K562 (cell line): ENCODE results near the gene LRRC49. TPM values are rescaled to one million over a fixed set of nuclear protein-coding genes. Genes with fewer than 3 reads are reported as not detected.

ENCODE experiments used
- CHAMP1 ChIP-seq: fragments of 450-650 bp; IDR thresholded peaks from 2 replicates; pipeline ENCODE4 v1.6.1; 2016; ENCODE audit warnings: mild to moderate bottlenecking
- ELF1 ChIP-seq: fragments of 200-800 bp; sonication (Bioruptor generic); IDR thresholded peaks from 2 replicates; pipeline ENCODE4 v1.6.1; 2016; ENCODE audit warnings: missing genetic modification characterization, missing compliant biosample characterization
- ELF2 ChIP-seq: fragments of 250-450 bp; sonication (Bioruptor Pico); IDR thresholded peaks from 2 replicates; pipeline ENCODE4 v1.5.0; 2021; ENCODE audit warnings: mild to moderate bottlenecking
- KHSRP ChIP-seq: fragments of 450-650 bp; IDR thresholded peaks from 2 replicates; pipeline ENCODE4 v1.6.1; 2017
- MCM7 ChIP-seq, 2 experiments: fragments of 450-650 bp; IDR thresholded peaks; 2 replicates each; pipeline ENCODE4 v1.6.1; 2016 to 2018
- MED1 ChIP-seq: sonication (generic); formaldehyde crosslinking; IDR thresholded peaks from 2 replicates; pipeline ENCODE4 v1.8.1; 2023; ENCODE audit warnings: missing genetic modification reagents, borderline replicate concordance
- NFIC ChIP-seq: fragments of 450-650 bp; IDR thresholded peaks from 2 replicates; pipeline ENCODE4 v1.6.1; 2017; ENCODE audit warnings: mild to moderate bottlenecking, inconsistent platforms
- NONO ChIP-seq, 2 experiments: fragments of 200-400 bp in 1 of 2; fragments of 450-650 bp in 1 of 2; formaldehyde crosslinking in 1 of 2; IDR thresholded peaks; 2 replicates each; pipeline ENCODE4 v1.6.1; 2017; ENCODE audit warnings: low read depth in 2 of 2, mild to moderate bottlenecking in 2 of 2, moderate library complexity in 2 of 2, low read length in 1 of 2
- OTX1 ChIP-seq: fragments of 450-650 bp; formaldehyde crosslinking; IDR thresholded peaks from 2 replicates; pipeline ENCODE4 v1.4.0; 2022; ENCODE audit warnings: mild to moderate bottlenecking
- SAFB ChIP-seq: fragments of 200-400 bp; formaldehyde crosslinking; IDR thresholded peaks from 2 replicates; pipeline ENCODE4 v1.6.1; 2017; ENCODE audit warnings: low read depth, low read length, borderline replicate concordance
- SMAD1 ChIP-seq: fragments of 150-350 bp; IDR thresholded peaks from 2 replicates; pipeline ENCODE4 v1.6.1; 2014; ENCODE audit warnings: low read length, low read depth; ENCODE audit not compliant: partially characterized antibody
- SP1 ChIP-seq: sonication (generic); formaldehyde crosslinking; IDR thresholded peaks from 2 replicates; pipeline ENCODE4 v1.8.1; 2022; ENCODE audit warnings: mild to moderate bottlenecking, missing genetic modification reagents
- ZBTB43 ChIP-seq: sonication (generic); formaldehyde crosslinking; IDR thresholded peaks from 2 replicates; pipeline ENCODE4 v1.8.0; 2023; ENCODE audit warnings: mild to moderate bottlenecking, missing genetic modification reagents
- ZEB2 ChIP-seq: fragments of 450-650 bp; IDR thresholded peaks from 2 replicates; pipeline ENCODE4 v1.6.1; 2016
- ZNF239 ChIP-seq: fragments of 250-450 bp; sonication (Bioruptor Pico); IDR thresholded peaks from 2 replicates; pipeline ENCODE4 v1.4.0; 2020; ENCODE audit warnings: mild to moderate bottlenecking
- polyA plus RNA-seq, 8 experiments: library from polyadenylated mRNA; depleted of rRNA in 4 of 8; stranded (reverse) in 5 of 8; unstranded in 3 of 8; fragments of >200 nt; fragmentation: Nextera tagmentation in 2 of 8; fragmentation: Illumina TruSeq in 1 of 8; extraction: Ambion mirVana in 2 of 8; extraction: Trizol in 1 of 8; gene quantifications; 2 replicates each; pipeline versions ENCODE4 v1.2.1 to v1.2.3, GENCODE V29; 2011 to 2014; ENCODE audit warnings: inconsistent platforms in 1 of 8, missing spikeins in 1 of 8
- total RNA-seq, 7 experiments: library from RNA; depleted of rRNA in 6 of 7; stranded (reverse); fragments of >200 nt in 6 of 7; fragmentation: Illumina TruSeq in 2 of 7; extraction: Trizol in 2 of 7; gene quantifications; 2 replicates each; pipeline versions ENCODE4 v1.2.1 to v1.2.3, GENCODE V29; 2011 to 2021; ENCODE audit warnings: low replicate concordance in 1 of 7
- TF ChIP-seq, protein P1 (sequence below), 2 experiments: fragments of 150-350 bp in 1 of 2; IDR thresholded peaks; 2 replicates each; pipeline ENCODE4 v1.6.1; 2012 to 2016; ENCODE audit warnings: low read depth in 2 of 2, low read length in 2 of 2, mild to moderate bottlenecking in 1 of 2, moderate library complexity in 1 of 2

Gene LRRC49
- total and polyA plus RNA-seq, 9 of the 15 experiments (the other 6 are each of a cell fraction or from before 2014, with no cell fraction given) = 0.32 TPM; not detected in 8

- TF ChIP-seq, protein P1, sequence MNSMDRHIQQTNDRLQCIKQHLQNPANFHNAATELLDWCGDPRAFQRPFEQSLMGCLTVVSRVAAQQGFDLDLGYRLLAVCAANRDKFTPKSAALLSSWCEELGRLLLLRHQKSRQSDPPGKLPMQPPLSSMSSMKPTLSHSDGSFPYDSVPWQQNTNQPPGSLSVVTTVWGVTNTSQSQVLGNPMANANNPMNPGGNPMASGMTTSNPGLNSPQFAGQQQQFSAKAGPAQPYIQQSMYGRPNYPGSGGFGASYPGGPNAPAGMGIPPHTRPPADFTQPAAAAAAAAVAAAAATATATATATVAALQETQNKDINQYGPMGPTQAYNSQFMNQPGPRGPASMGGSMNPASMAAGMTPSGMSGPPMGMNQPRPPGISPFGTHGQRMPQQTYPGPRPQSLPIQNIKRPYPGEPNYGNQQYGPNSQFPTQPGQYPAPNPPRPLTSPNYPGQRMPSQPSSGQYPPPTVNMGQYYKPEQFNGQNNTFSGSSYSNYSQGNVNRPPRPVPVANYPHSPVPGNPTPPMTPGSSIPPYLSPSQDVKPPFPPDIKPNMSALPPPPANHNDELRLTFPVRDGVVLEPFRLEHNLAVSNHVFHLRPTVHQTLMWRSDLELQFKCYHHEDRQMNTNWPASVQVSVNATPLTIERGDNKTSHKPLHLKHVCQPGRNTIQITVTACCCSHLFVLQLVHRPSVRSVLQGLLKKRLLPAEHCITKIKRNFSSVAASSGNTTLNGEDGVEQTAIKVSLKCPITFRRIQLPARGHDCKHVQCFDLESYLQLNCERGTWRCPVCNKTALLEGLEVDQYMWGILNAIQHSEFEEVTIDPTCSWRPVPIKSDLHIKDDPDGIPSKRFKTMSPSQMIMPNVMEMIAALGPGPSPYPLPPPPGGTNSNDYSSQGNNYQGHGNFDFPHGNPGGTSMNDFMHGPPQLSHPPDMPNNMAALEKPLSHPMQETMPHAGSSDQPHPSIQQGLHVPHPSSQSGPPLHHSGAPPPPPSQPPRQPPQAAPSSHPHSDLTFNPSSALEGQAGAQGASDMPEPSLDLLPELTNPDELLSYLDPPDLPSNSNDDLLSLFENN (IDR thresholded peaks at IDR 0.05; ENCODE audit: low read depth in 2 of 2, low read length in 2 of 2) = no peak
- no peak for TF ChIP-seq NFIC
- TF ChIP-seq OTX1 = no peak
- no peak for TF ChIP-seq SP1 (CRISPR knock-in tag)
- no peak for TF ChIP-seq MED1 (CRISPR knock-in tag)
- no peak for TF ChIP-seq ZEB2
- no peak for TF ChIP-seq ZNF239
- TF ChIP-seq NONO (IDR thresholded peaks at IDR 0.05; ENCODE audit: low read depth in 2 of 2, low read length in 1 of 2) = no peak
- TF ChIP-seq KHSRP = no peak
- TF ChIP-seq ELF2 (CRISPR knock-in tag) = no peak
- TF ChIP-seq SAFB = no peak
- no peak for TF ChIP-seq CHAMP1
- TF ChIP-seq ZBTB43 (CRISPR knock-in tag) = no peak
- TF ChIP-seq ELF1 (tag) = no peak
- no peak for TF ChIP-seq SMAD1
- no peak for TF ChIP-seq MCM7 (IDR thresholded peaks at IDR 0.05)
- TF ChIP-seq, all 486 proteins: peak for 0
Measured at GRCh38 chr15:71093054-71094024, 200.7 kb downstream of the LRRC49 start (continued).
